ENCODE results near the gene DNAH12. TPM values are rescaled to one million over a fixed set of nuclear protein-coding genes. Genes with fewer than 3 reads are reported as not detected.
"Not testable (repeated sequence)": the region's sequence is repeated elsewhere in the genome, so short reads cannot be mapped to it uniquely, and the experiment has no call there.

Gene DNAH12
- total and polyA plus RNA-seq, 2 experiments from 2014 or later: not detected

DNA sequence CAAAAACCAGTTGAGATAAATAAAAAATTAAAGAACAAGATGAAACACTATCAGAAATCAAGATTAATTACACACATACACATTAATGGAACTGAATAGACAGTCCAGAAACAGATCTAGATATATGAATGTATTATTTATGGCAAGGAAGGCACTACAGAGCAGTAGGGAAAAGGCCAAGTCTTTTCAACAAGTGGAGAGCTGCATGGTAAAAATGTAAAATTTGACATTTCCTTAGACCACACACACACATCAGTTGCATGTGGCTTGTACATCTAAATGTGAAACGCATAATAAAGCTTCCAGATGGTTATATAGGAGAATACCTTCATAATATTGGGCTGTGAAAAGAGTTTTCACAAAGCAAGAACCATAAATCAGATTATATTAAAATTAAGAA, 193.9 kb downstream of the DNAH12 start (continued):
- no peak for TF ChIP-seq EZH2 (IDR thresholded peaks at IDR 0.05; ENCODE audit: low read depth, unreplicated experiment)
- TF ChIP-seq NANOG (IDR thresholded peaks at IDR 0.05; ENCODE audit: borderline replicate concordance): no peak
- TF ChIP-seq EZH2phosphoT487 (IDR thresholded peaks at IDR 0.05; ENCODE audit: unreplicated experiment): no peak

GRCh38 chr3:57339071-57339642, 205.0 kb downstream of the DNAH12 start:
- H3K4me1 ChIP-seq (ENCODE audit: insufficient read depth); H4K20me1 ChIP-seq (replicated peaks; ENCODE audit: insufficient read depth); H3K36me3 Mint-ChIP-seq (ENCODE audit: low read depth); H3K36me3 ChIP-seq (ENCODE audit: insufficient read depth); H3K4me1 Mint-ChIP-seq; DNase-seq (ENCODE audit: low spot score); H3K79me2 ChIP-seq (replicated peaks; ENCODE audit: insufficient read depth); ATAC-seq; H3K4me2 ChIP-seq; H3K27ac ChIP-seq (ENCODE audit: low read depth); H3K27ac Mint-ChIP-seq; H3K4me3 ChIP-seq; H3K27me3 Mint-ChIP-seq (ENCODE audit: insufficient read depth, low read depth, poor library complexity); H3K27me3 ChIP-seq (ENCODE audit: insufficient read depth); H3F3A ChIP-seq (replicated peaks; ENCODE audit: low read depth); H3K4me3 Mint-ChIP-seq; H2AFZ ChIP-seq; H3K9me2 ChIP-seq (ENCODE audit: insufficient read depth): not testable (repeated sequence)
- peaks cover 16% of the 10 kb centered on the region; the same call in 2 of the 3 replicates for H3K9me3 Mint-ChIP-seq

DNA sequence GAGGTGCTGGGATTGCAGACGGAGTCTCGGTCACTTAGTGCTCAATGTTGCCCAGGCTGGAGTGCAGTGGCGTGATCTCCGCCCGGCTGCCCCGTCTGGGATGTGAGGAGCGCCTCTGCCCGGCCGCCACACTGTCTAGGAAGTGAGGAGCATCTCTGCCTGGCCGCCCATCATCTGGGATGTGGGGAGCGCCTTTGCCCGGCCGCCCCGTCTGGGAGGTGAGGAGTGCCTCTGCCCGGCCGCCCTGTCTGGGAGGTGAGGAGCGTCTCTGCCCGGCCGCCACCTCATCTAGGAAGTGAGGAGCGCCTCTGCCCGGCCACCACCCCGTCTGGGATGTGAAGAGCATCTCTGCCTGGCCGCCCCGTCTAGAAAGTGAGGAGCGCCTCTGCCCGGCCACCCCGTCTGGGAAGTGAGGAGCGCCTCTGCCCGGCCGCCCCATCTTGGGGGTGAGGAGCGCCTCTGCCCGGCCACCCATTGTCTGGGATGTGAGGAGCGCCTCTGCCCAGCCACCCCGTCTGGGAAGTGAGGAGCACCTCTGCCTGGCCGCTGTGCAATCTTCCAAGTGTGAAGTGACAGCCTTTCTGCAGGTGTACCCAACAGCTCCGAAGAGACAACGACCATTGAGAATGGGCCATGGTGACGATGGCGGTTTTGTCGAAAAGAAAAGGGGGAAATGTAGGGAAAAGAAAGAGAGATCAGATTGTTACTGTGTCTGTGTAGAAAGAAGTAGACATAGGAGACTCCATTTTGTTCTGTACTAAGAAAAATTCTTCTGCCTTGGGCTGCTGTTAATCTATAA, 205.7 kb downstream of the DNAH12 start:
- not testable (repeated sequence) for DNase-seq (ENCODE audit: low spot score); ATAC-seq; H2AFZ ChIP-seq; H3K79me2 ChIP-seq (replicated peaks; ENCODE audit: insufficient read depth); H3K36me3 Mint-ChIP-seq (ENCODE audit: low read depth); H3K4me2 ChIP-seq; H3K27me3 ChIP-seq (ENCODE audit: insufficient read depth); H3K4me3 ChIP-seq; H3K4me3 Mint-ChIP-seq; H4K20me1 ChIP-seq (replicated peaks; ENCODE audit: insufficient read depth); H3K36me3 ChIP-seq (ENCODE audit: insufficient read depth); H3K4me1 ChIP-seq (ENCODE audit: insufficient read depth); H3K4me1 Mint-ChIP-seq; H3K27ac ChIP-seq (ENCODE audit: low read depth); H3F3A ChIP-seq (replicated peaks; ENCODE audit: low read depth); H3K27ac Mint-ChIP-seq; H3K9me2 ChIP-seq (ENCODE audit: insufficient read depth); H3K27me3 Mint-ChIP-seq (ENCODE audit: insufficient read depth, low read depth, poor library complexity)
- H3K9me3 Mint-ChIP-seq: peaks cover 16% of the 10 kb centered on the region; the same call in 2 of the 3 replicates

DNA sequence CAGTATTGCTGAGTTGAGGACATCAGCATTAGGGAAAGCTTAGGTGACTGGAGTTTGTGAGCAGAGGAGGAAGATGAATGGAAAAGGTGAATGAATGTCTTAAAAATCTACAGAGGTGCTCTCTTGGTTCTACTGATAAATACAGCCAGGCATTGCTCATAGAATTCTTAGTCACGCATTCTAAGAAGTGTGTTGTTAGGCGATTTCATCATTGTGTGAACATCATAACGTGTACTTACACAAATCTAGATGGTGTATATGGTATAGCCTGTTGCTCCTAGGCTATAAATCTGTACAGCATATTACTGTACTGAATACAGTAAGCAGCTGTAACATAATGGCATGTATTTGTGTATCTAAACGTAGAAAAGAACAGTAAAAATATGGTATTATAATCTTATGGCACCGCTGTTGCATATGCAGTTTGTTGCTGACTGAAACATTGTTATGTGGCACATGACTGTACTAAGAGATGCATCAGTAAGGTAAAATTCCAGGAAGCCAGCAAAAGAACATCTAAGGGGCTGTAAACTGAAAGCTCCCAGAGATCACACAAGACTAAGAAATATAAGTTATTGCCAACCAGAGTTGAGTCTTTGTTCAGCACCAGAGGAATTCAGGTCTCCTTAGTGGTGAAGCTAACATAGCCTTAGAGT, 208.7 kb downstream of the DNAH12 start:
- Mint-ChIP-seq H3K27me3 (ENCODE audit: insufficient read depth, low read depth, poor library complexity) (no peaks in the 10 kb centered on the region), H3K36me3 (ENCODE audit: low read depth) (peaks cover 7% of the 10 kb centered on the region; the same call in 2 of the 3 replicates), H3K4me3 (no peak overlapping the region), H3K9me3 (peaks cover 16% of the 10 kb centered on the region; the same call in 2 of the 3 replicates), H3K4me1 (no peaks in the 10 kb centered on the region), H3K27ac (no peak overlapping the region)
- Histone ChIP-seq H3K9me2 (ENCODE audit: insufficient read depth) (no peaks in the 10 kb centered on the region), H2AFZ (no peak overlapping the region), H3K4me3 (no peak overlapping the region), H4K20me1 (replicated peaks; ENCODE audit: insufficient read depth) (no peaks in the 10 kb centered on the region), H3K4me1 (ENCODE audit: insufficient read depth) (no peaks in the 10 kb centered on the region), H3F3A (replicated peaks; ENCODE audit: low read depth) (no peaks in the 10 kb centered on the region), H3K27me3 (ENCODE audit: insufficient read depth) (no peaks in the 10 kb centered on the region), H3K4me2 (no peak overlapping the region), H3K79me2 (replicated peaks; ENCODE audit: insufficient read depth) (no peaks in the 10 kb centered on the region), H3K36me3 (ENCODE audit: insufficient read depth) (no peaks in the 10 kb centered on the region), H3K27ac (ENCODE audit: low read depth) (no peak overlapping the region)
- DNase-seq (ENCODE audit: low spot score) (no peak), ATAC-seq (no peak)
- no peak for TF ChIP-seq ZNF114 (CRISPR knock-in tag; IDR thresholded peaks at IDR 0.05)
- TF ChIP-seq NANOG (IDR thresholded peaks at IDR 0.05; ENCODE audit: borderline replicate concordance): no peak
- no peak for TF ChIP-seq ETS1 (IDR thresholded peaks at IDR 0.05)
- TF ChIP-seq CREB1 (CRISPR knock-in tag; IDR thresholded peaks at IDR 0.05; ENCODE audit: low read depth): no peak

Data from GM23338 (cell line).